ENCODE results near the gene OTUD7B. TPM values are rescaled to one million over a fixed set of nuclear protein-coding genes. Genes with fewer than 3 reads are reported as not detected.

The OTUD7B gene
- total RNA-seq, 2 experiments from 2014 or later: 16.1 to 17.3 TPM

GRCh38 chr1:149977345-149977744 lies 33.2 kb downstream of the OTUD7B start:
- no peak for TF ChIP-seq CTCF (IDR thresholded peaks at IDR 0.05)
- peaks cover 24% of the 10 kb centered on the region for H3K36me3 Mint-ChIP-seq (ENCODE audit: low read depth)
- ATAC-seq: no peak
- no peak for DNase-seq
- no peak overlapping the region for H3K27ac Mint-ChIP-seq
- ChIA-PET CTCF (interaction anchor here (2.2 kb wide), 1 partner anchor 15 kb away, joined by 8 read pairs; no protein-coding TSS in a partner anchor), POLR2A (no interaction called here)
- peaks cover 27% of the 10 kb centered on the region for H3K4me1 Mint-ChIP-seq (ENCODE audit: low read depth)
- no peaks in the 10 kb centered on the region for H3K9me3 Mint-ChIP-seq
- no peak overlapping the region for H3K4me3 Mint-ChIP-seq
- intact Hi-C loops (cut with micrococcal nuclease): no loop called here
- no peaks in the 10 kb centered on the region for H3K27me3 Mint-ChIP-seq

- H3K4me3 Mint-ChIP-seq: no peak overlapping the region
- POLR2A ChIA-PET: no interaction called here
- DNase-seq: no peak
- no peaks in the 10 kb centered on the region for H3K4me1 Mint-ChIP-seq (ENCODE audit: low read depth)
- no peak for TF ChIP-seq CTCF (IDR thresholded peaks at IDR 0.05)
- H3K27ac Mint-ChIP-seq: no peak overlapping the region
- peaks cover 31% of the 10 kb centered on the region for H3K36me3 Mint-ChIP-seq (ENCODE audit: low read depth)
- intact Hi-C loops (cut with micrococcal nuclease): no loop called here
- H3K27me3 Mint-ChIP-seq: no peaks in the 10 kb centered on the region
- CTCF ChIA-PET: interaction anchor here (1.9 kb wide), 1 partner anchor 11 kb away, joined by 11 read pairs; no protein-coding TSS in a partner anchor
- H3K9me3 Mint-ChIP-seq: no peaks in the 10 kb centered on the region
- no peak for ATAC-seq
These were observed 38.0 kb downstream of the OTUD7B start for GRCh38 chr1:149972547-149972946.

- DNase-seq (no peak), ATAC-seq (no peak)
- ChIA-PET POLR2A (no interaction called here), CTCF (interaction anchor here (1.1 kb wide), 1 partner anchor 198 kb away, joined by 4 read pairs; no protein-coding TSS in a partner anchor)
- no peak overlapping the region for H3K27ac Mint-ChIP-seq
- H3K36me3 Mint-ChIP-seq (ENCODE audit: low read depth): peaks cover 25% of the 10 kb centered on the region
- H3K9me3 Mint-ChIP-seq: no peaks in the 10 kb centered on the region
- no peak overlapping the region for H3K4me3 Mint-ChIP-seq
- intact Hi-C loops (cut with micrococcal nuclease): no loop called here
- H3K27me3 Mint-ChIP-seq: no peaks in the 10 kb centered on the region
- peaks cover under 1% of the 10 kb centered on the region for H3K4me1 Mint-ChIP-seq (ENCODE audit: low read depth)
- TF ChIP-seq CTCF (IDR thresholded peaks at IDR 0.05): no peak
These were observed 42.9 kb downstream of the OTUD7B start for GRCh38 chr1:149967646-149968045.

GRCh38 chr1:149967041-149967440 lies 43.5 kb downstream of the OTUD7B start:
- peaks cover 6% of the 10 kb centered on the region for H3K4me1 Mint-ChIP-seq (ENCODE audit: low read depth)
- POLR2A ChIA-PET: interaction anchor here (0.6 kb wide), 1 partner anchor 35 kb away, joined by 3 read pairs; no protein-coding TSS in a partner anchor
- no peak overlapping the region for H3K27ac Mint-ChIP-seq
- no peak for DNase-seq
- peaks cover 24% of the 10 kb centered on the region for H3K36me3 Mint-ChIP-seq (ENCODE audit: low read depth)
- no peak for ATAC-seq
- H3K9me3 Mint-ChIP-seq: no peaks in the 10 kb centered on the region
- H3K4me3 Mint-ChIP-seq: no peak overlapping the region
- intact Hi-C loops (cut with micrococcal nuclease): no loop called here
- H3K27me3 Mint-ChIP-seq: no peaks in the 10 kb centered on the region
- CTCF ChIA-PET: interaction anchor here (1.0 to 1.1 kb wide), 2 partner anchors 91 to 199 kb away, joined by 3 to 4 read pairs; no protein-coding TSS in a partner anchor
- TF ChIP-seq CTCF (IDR thresholded peaks at IDR 0.05): no peak

GRCh38 chr1:149966405-149966804 lies 44.1 kb downstream of the OTUD7B start:
- intact Hi-C loops (cut with micrococcal nuclease): no loop called here
- H3K9me3 Mint-ChIP-seq: no peaks in the 10 kb centered on the region
- no peaks in the 10 kb centered on the region for H3K27me3 Mint-ChIP-seq
- no peak overlapping the region for H3K27ac Mint-ChIP-seq
- ChIA-PET POLR2A (interaction anchor here (0.6 kb wide), 1 partner anchor 35 kb away, joined by 3 read pairs; no protein-coding TSS in a partner anchor), CTCF (interaction anchor here (1.0 to 1.1 kb wide), 2 partner anchors 91 to 199 kb away, joined by 3 to 4 read pairs; no protein-coding TSS in a partner anchor)
- TF ChIP-seq CTCF (IDR thresholded peaks at IDR 0.05): no peak
- no peak for ATAC-seq
- DNase-seq: no peak
- no peak overlapping the region for H3K4me3 Mint-ChIP-seq
- H3K36me3 Mint-ChIP-seq (ENCODE audit: low read depth): peaks cover 25% of the 10 kb centered on the region
- H3K4me1 Mint-ChIP-seq (ENCODE audit: low read depth): peaks cover 9% of the 10 kb centered on the region

Data from activated CD8-positive, alpha-beta T cell treated with anti-CD3 and anti-CD28 coated beads for 36 hours (primary cell).